ENCODE measurements around the gene HPSE.

The HPSE gene

GRCh38 chr4:83263106-83263505 lies 71.5 kb downstream of the HPSE start:
- Mint-ChIP-seq H3K27ac (no peak overlapping the region), H3K36me3 (ENCODE audit: low read depth) (peaks cover 31% of the 10 kb centered on the region), H3K27me3 (ENCODE audit: low read depth, poor library complexity) (no peaks in the 10 kb centered on the region), H3K4me3 (no peak overlapping the region), H3K4me1 (no peaks in the 10 kb centered on the region), H3K9me3 (no peaks in the 10 kb centered on the region)
- no peak for TF ChIP-seq CTCF (IDR thresholded peaks at IDR 0.05)
- DNase-seq = no peak

- H3K27me3 Mint-ChIP-seq (ENCODE audit: low read depth, poor library complexity) = no peaks in the 10 kb centered on the region
- H3K4me1 Mint-ChIP-seq = peaks cover 4% of the 10 kb centered on the region
These were observed 72.0 kb downstream of the HPSE start for GRCh38 chr4:83262682-83263081.

GRCh38 chr4:83261307-83261706 lies 73.3 kb downstream of the HPSE start:
- Mint-ChIP-seq H3K4me3 (no peak overlapping the region), H3K4me1 (peaks cover 11% of the 10 kb centered on the region), H3K27me3 (ENCODE audit: low read depth, poor library complexity) (no peaks in the 10 kb centered on the region), H3K27ac (no peak overlapping the region), H3K36me3 (ENCODE audit: low read depth) (peaks cover 36% of the 10 kb centered on the region), H3K9me3 (no peaks in the 10 kb centered on the region)
- no peak for DNase-seq
- no peak for TF ChIP-seq CTCF (IDR thresholded peaks at IDR 0.05)

More at GRCh38 chr4:83262682-83263081, 72.0 kb downstream of the HPSE start:
- Mint-ChIP-seq H3K4me3 (no peak overlapping the region), H3K36me3 (ENCODE audit: low read depth) (peaks cover 34% of the 10 kb centered on the region), H3K9me3 (no peaks in the 10 kb centered on the region), H3K27ac (no peak overlapping the region)
- TF ChIP-seq CTCF (IDR thresholded peaks at IDR 0.05) = no peak
- DNase-seq = no peak

GRCh38 chr4:83259586-83259985 lies 75.1 kb downstream of the HPSE start:
- no peak for TF ChIP-seq CTCF (IDR thresholded peaks at IDR 0.05)
- Mint-ChIP-seq H3K27me3 (ENCODE audit: low read depth, poor library complexity) (no peaks in the 10 kb centered on the region), H3K36me3 (ENCODE audit: low read depth) (peaks cover 30% of the 10 kb centered on the region), H3K9me3 (no peaks in the 10 kb centered on the region), H3K4me3 (no peak overlapping the region), H3K27ac (no peak overlapping the region), H3K4me1 (peaks cover 17% of the 10 kb centered on the region)
- no peak for DNase-seq

GRCh38 chr4:83258461-83258860 lies 76.2 kb downstream of the HPSE start:
- TF ChIP-seq CTCF (IDR thresholded peaks at IDR 0.05) = no peak
- Mint-ChIP-seq H3K36me3 (ENCODE audit: low read depth) (peaks cover 30% of the 10 kb centered on the region), H3K4me1 (peaks cover 18% of the 10 kb centered on the region), H3K4me3 (no peak overlapping the region), H3K9me3 (no peaks in the 10 kb centered on the region), H3K27ac (no peak overlapping the region), H3K27me3 (ENCODE audit: low read depth, poor library complexity) (no peaks in the 10 kb centered on the region)
- no peak for DNase-seq

- Mint-ChIP-seq H3K27me3 (ENCODE audit: low read depth, poor library complexity) (no peaks in the 10 kb centered on the region), H3K4me1 (peaks cover 22% of the 10 kb centered on the region), H3K4me3 (no peak overlapping the region), H3K36me3 (ENCODE audit: low read depth) (peaks cover 25% of the 10 kb centered on the region), H3K27ac (no peak overlapping the region), H3K9me3 (no peaks in the 10 kb centered on the region)
- DNase-seq = no peak
- no peak for TF ChIP-seq CTCF (IDR thresholded peaks at IDR 0.05)
These were observed 76.8 kb downstream of the HPSE start for GRCh38 chr4:83257811-83258210.

Measured in nephron progenitor cell (in vitro differentiated cells).